ENCODE results near the gene ATIC.

ATIC gene

DNA sequence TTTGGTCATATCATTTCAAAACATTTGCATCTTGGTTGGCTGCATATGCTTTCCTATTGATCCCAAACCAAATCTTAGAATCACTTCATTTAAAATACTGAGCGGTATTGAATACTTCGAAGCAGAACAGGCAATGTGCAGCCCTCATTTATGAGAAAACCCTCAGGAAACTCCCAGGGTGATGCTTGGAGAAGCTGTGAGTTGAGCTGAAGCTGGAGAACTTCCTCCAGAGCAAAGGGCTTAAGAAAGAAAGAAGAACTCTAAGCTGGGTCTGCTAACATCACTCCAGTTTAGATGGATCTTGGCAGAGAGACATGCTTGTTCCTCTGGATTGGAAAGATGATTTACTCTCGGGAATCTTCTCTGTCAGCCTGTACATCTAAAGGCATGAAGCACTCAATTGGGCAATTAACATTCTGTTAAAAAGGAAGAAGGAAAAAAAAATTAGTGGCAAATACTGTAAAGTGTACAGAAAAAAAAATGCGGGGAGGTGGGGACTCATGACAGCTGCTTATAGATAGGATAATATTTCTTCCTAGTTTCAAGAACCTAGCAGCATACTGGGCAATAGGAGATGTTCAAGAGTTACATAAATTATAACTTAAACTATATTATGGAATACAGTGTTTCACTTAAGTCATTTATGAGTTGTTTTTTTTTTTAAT, 49.5 kb downstream of the ATIC start:
- Mint-ChIP-seq H3K9me3 (peaks cover 2% of the 10 kb centered on the region), H3K36me3 (ENCODE audit: low read depth) (peaks cover 47% of the 10 kb centered on the region), H3K4me3 (no peak overlapping the region), H3K27me3 (no peaks in the 10 kb centered on the region), H3K4me1 (no peaks in the 10 kb centered on the region), H3K27ac (no peak overlapping the region)
- DNase-seq (no peak), ATAC-seq (no peak)

DNA sequence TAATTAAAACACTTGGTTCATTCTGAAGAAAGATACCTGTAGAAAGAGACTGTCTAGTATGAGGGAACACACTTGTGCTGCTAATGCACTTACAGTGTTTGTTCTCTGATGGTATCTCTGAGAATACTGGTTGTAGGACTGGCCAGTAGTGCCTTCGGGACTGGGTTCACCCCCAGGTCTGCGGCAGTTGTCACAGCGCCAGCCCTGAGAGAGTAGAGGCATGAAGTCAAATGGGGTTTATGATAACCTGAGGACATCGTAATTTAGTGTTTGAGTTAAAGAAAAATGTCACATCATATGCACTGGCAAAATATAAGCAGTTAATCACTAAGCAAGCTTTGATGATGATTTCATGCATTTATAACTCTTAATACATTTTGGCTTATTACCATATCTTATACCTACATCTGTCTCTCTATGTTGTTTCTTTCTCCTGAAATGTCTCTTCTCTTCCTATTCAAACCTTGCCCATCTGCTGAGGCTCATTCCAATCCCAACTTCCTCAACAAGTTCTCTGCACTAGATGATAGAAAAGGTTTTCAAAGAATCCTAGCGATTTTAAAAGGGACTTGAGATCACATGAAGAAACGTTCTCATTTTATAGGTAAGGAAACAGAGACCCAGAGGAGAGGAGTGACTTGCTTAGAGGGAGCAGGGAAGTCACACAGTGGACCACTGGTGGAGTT, 50.2 kb downstream of the ATIC start:
- peaks cover 44% of the 10 kb centered on the region for H3K36me3 Mint-ChIP-seq (ENCODE audit: low read depth)

DNA sequence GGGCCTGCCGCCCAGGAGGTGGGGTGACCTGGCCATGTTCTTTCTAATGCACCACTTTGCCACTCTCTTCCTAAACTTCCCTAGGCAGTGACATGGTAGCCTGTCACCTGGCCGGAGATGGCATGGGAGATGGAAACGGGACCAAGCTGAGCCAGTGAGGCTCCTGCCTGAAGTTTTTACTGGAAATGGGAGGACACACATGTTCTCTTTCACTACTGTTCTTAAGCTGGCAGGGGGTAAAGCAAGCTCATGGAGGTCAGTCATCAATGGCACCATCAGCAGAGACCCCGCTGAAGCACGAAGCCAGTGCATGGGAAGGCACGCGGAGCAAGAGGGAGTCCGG, 50.7 kb downstream of the ATIC start:
- no peak for ATAC-seq
- H3K27ac Mint-ChIP-seq: no peak overlapping the region
- no peaks in the 10 kb centered on the region for H3K4me1 Mint-ChIP-seq
- no peak for DNase-seq
- no peaks in the 10 kb centered on the region for H3K27me3 Mint-ChIP-seq
- H3K36me3 Mint-ChIP-seq (ENCODE audit: low read depth): peaks cover 46% of the 10 kb centered on the region
- H3K9me3 Mint-ChIP-seq: peaks cover 2% of the 10 kb centered on the region
- no peak overlapping the region for H3K4me3 Mint-ChIP-seq

More for the DNA sequence above, 50.2 kb downstream of the ATIC start:
- ATAC-seq (no peak), DNase-seq (no peak)
- no peak overlapping the region for H3K27ac Mint-ChIP-seq
- no peaks in the 10 kb centered on the region for H3K27me3 Mint-ChIP-seq
- peaks cover 2% of the 10 kb centered on the region for H3K9me3 Mint-ChIP-seq
- no peaks in the 10 kb centered on the region for H3K4me1 Mint-ChIP-seq
- no peak overlapping the region for H3K4me3 Mint-ChIP-seq

DNA sequence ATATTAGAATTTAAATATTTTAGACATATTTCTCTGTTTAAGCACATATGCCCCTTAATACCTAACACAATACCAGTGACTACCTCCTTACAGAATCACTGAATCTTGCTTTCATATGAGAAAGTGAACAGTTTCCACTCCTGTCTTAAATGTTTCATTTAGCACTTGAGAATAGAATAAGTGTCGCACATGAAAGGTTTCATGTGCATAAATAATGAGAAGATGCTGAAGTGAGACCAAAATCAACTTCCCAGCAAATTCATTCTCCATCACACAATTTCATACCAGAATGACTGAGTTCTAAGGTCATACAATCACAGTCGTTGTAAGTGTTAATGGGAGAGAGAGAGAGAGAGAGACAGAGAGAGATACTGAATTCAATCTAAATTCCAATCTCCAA, 51.2 kb downstream of the ATIC start:
- H3K36me3 Mint-ChIP-seq (ENCODE audit: low read depth): peaks cover 50% of the 10 kb centered on the region
- no peak overlapping the region for H3K4me3 Mint-ChIP-seq
- H3K27me3 Mint-ChIP-seq: no peaks in the 10 kb centered on the region
- ATAC-seq (no peak), DNase-seq (no peak)
- H3K27ac Mint-ChIP-seq: no peak overlapping the region
- no peaks in the 10 kb centered on the region for H3K4me1 Mint-ChIP-seq
- H3K9me3 Mint-ChIP-seq: peaks cover 2% of the 10 kb centered on the region

DNA sequence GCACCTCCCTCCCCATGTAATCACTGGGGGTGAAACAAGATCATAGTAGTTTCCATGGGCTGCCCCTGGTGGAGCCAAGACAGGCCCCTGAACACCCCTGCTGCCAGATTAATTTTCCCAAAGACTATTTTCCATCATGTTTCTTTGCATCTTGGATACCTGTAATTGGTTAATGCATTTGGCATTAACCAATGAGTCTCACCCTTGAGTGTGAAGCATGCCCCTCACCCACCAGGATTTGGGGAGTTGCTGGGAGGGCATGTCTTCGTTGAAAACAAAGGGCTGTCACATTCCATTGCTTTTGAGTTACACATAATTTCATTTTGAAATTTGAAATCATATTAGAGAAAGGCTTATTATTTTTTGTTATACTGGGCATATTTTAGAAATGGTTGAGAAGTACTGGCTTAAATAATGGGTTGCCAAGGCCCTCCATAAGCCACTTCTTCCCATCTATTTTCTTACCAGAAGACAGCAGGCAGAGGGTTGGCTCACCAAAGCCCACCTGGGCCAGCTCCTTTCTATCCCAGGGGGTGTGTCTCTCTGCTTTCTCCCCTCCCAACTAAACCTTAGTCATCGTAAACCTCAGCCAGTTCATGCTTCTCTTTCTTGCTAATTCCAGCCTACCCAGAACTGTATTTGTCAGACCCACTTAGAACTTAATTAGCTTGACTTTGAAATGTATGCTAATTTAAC, 51.8 kb downstream of the ATIC start:
- H3K36me3 Mint-ChIP-seq (ENCODE audit: low read depth): peaks cover 52% of the 10 kb centered on the region
- H3K4me1 Mint-ChIP-seq: no peaks in the 10 kb centered on the region
- H3K27ac Mint-ChIP-seq: no peak overlapping the region
- H3K27me3 Mint-ChIP-seq: no peaks in the 10 kb centered on the region
- peaks cover 2% of the 10 kb centered on the region for H3K9me3 Mint-ChIP-seq
- ATAC-seq: no peak
- DNase-seq: no peak
- no peak overlapping the region for H3K4me3 Mint-ChIP-seq

DNA sequence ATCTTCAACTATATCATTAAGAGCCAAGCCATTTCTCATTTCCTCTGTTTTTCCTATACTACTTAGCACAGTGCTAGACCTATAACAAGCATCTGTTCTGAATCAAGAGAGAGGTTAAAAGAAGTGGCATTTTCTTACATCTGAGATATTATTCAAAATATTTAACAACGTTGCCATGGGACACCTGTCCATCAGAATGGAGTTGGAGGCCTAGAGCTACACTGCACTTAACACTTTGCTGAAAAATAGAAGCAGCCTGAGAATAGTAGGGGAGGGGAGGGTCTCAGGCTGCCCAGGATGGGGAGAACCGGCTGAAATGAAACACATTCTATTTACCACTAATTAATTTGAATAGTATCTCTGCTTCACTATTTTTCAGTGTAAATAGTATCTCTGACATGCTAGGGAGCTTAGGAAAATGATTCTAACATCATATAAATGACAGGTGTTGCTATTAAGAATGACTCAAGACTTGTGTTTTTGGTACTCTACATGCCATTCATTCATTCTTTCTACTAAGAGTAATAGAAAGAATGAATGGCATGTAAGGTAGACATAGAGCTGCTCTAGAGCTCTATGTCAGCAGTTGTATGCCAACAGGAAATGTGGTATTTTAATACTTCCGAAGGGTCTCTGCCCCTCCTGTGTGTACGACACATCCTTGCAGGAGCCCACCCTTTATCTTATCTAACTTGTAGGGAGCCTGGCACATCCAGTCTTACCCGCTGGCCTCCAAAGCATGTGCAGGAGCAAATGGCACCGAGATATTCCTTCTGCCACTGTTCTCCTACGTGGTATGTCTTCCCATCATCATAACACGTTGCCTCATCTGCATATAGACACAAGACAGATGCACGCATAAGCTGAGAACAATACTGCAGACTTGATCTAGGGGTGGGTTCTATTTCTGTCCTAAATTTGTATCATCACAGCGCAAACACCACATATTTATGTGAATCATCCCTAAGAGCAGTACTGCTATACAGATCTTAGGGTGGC, 52.6 kb downstream of the ATIC start:
- no peak for ATAC-seq

DNA sequence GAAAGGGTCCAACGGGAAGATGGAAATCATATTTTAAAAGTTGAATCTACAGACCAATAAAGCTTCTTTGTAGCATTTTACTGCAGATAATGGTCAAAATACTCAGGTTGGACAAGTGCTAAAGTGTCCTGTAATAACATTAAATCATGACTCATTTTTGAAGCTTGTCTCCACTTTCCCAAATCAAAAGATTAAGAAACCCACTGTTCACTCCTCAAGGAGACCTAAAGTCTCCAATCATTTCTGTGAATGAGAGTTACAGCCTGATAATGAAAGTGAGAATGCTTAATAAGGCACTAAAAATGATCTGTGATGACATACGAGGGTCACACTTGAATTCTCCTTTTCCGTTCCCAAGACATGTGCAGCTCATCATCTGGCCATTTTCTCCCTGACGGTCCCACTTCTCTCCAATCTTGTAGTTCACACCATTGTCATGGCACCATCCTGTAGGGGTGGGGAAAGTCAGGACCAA, 53.4 kb downstream of the ATIC start:
- Mint-ChIP-seq H3K4me3 (no peak overlapping the region), H3K4me1 (no peaks in the 10 kb centered on the region), H3K9me3 (peaks cover 4% of the 10 kb centered on the region), H3K27ac (no peak overlapping the region), H3K36me3 (ENCODE audit: low read depth) (peaks cover 57% of the 10 kb centered on the region), H3K27me3 (no peaks in the 10 kb centered on the region)
- DNase-seq (no peak), ATAC-seq (no peak)

More for the DNA sequence above, 52.6 kb downstream of the ATIC start:
- peaks cover 2% of the 10 kb centered on the region for H3K9me3 Mint-ChIP-seq
- no peak for DNase-seq
- no peak overlapping the region for H3K27ac Mint-ChIP-seq
- no peak overlapping the region for H3K4me3 Mint-ChIP-seq
- peaks cover 55% of the 10 kb centered on the region for H3K36me3 Mint-ChIP-seq (ENCODE audit: low read depth)
- H3K4me1 Mint-ChIP-seq: no peaks in the 10 kb centered on the region
- H3K27me3 Mint-ChIP-seq: no peaks in the 10 kb centered on the region

DNA sequence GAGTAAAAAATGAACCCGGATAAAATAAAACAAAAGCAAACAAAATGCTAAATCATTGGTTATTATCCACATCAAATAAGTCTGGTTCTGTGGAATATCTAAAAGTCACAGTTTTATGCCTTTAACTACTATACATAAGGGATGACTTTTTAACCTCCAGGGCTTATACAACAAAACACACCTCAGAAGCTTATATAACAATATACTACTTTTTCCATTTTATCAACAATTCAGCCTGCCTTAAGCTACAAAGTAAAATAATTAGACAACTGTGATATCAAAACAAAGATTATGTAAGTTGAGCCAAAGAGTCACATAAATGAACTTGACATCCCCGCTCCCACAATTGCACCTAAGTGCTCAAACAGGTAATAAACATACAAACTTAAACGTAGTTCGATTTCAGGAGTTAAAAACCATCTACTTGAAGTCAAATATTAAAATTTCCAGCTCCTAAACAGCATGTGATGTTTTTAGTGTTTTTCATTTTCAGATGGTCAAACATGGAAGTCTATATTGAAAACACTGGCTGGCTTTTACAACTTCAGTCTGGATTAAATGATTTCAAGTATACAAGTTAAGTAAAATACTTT, 54.7 kb downstream of the ATIC start:
- ATAC-seq (no peak), DNase-seq (no peak)
- H3K36me3 Mint-ChIP-seq (ENCODE audit: low read depth): peaks cover 55% of the 10 kb centered on the region
- H3K9me3 Mint-ChIP-seq: peaks cover 6% of the 10 kb centered on the region
- H3K27ac Mint-ChIP-seq: no peak overlapping the region
- no peaks in the 10 kb centered on the region for H3K27me3 Mint-ChIP-seq
- H3K4me3 Mint-ChIP-seq: no peak overlapping the region
- H3K4me1 Mint-ChIP-seq: no peaks in the 10 kb centered on the region

DNA sequence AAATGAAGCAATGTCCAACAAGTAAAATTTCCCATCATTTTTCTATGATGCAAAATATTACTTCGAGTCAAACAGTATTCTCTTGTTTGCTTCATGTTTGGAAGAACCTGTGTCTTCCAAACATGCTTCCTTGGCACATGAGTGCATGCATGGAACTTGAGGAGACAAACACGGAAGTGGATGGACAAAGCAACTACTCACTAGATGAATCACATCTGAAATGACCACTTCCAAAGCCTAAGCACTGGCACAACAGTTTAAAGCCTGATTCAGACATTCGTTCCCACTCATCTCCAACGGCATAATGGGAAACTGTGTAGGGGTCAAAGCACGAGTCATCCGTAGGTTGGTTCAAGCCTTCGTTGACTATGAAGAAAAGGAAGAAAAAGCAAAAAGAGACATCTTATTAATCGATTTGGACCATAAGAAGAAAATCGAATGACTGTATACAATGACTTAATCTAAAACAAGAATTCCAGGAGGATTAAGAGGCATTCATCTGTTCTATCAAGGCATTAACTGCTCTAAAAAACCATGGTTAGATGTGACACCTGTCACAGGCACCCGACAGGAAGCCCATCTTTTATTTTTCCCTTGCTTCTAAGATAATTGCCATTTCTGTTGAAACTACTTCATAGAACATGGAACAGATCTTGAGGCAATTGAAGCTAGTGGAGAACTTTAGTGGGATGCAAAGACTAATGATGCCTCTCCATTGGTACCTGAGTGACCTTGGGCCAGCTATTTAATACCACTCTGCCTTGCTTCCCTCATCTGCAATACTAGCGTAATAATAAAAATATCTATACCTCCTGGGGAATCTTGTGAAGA, 56.0 kb downstream of the ATIC start:
- H3K4me1 Mint-ChIP-seq: no peaks in the 10 kb centered on the region
- no peak overlapping the region for H3K27ac Mint-ChIP-seq
- H3K9me3 Mint-ChIP-seq: peaks cover 6% of the 10 kb centered on the region
- H3K27me3 Mint-ChIP-seq: no peaks in the 10 kb centered on the region
- H3K4me3 Mint-ChIP-seq: no peak overlapping the region
- no peak for ATAC-seq
- peaks cover 51% of the 10 kb centered on the region for H3K36me3 Mint-ChIP-seq (ENCODE audit: low read depth)
- DNase-seq: no peak

DNA sequence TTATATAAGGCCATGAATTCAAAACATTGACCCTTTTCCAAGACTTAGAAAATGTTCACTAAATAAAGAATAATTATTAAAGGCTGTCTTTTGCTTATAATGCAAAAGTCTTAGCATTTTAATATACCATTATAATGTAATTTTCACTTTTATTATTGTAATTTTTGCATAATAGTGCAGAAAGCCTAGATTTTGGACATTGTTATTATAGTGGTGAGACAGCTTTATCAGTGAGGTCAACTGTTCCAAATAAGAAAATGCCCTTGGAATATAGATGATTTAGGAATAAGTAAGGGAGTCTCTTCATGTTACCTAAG, 56.6 kb downstream of the ATIC start:
- DNase-seq (no peak), ATAC-seq (no peak)
- Mint-ChIP-seq H3K36me3 (ENCODE audit: low read depth) (peaks cover 48% of the 10 kb centered on the region), H3K9me3 (peaks cover 6% of the 10 kb centered on the region), H3K27me3 (no peaks in the 10 kb centered on the region), H3K27ac (no peak overlapping the region), H3K4me1 (no peaks in the 10 kb centered on the region), H3K4me3 (no peak overlapping the region)

DNA sequence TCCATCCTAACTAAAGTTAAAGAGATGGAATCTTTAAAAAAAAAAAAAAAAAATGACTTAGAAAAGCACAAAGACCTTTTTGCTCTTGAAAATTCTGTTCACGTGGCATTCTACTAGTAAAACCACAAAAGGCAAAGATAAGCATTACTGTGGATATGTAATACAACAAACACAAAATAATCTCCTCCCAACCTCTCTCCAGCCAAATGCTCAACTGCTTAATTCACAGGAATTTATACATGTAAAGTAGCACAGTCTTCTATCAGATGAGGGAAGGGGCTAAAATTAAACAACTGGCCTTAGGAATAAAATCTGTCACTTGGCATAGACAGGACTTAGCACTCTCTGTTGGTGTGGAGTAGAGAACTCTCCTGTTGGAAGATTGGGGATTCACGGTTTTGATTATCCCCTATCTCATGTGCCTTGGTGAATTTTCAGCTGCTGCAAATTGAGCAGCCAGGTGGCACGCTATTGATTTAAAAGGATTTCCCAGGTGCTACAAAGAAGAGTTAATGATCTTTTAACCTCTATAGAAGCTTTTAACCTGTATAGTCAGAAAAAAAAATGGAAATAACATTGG, 57.4 kb downstream of the ATIC start:
- ATAC-seq: no peak
- no peaks in the 10 kb centered on the region for H3K4me1 Mint-ChIP-seq

DNA sequence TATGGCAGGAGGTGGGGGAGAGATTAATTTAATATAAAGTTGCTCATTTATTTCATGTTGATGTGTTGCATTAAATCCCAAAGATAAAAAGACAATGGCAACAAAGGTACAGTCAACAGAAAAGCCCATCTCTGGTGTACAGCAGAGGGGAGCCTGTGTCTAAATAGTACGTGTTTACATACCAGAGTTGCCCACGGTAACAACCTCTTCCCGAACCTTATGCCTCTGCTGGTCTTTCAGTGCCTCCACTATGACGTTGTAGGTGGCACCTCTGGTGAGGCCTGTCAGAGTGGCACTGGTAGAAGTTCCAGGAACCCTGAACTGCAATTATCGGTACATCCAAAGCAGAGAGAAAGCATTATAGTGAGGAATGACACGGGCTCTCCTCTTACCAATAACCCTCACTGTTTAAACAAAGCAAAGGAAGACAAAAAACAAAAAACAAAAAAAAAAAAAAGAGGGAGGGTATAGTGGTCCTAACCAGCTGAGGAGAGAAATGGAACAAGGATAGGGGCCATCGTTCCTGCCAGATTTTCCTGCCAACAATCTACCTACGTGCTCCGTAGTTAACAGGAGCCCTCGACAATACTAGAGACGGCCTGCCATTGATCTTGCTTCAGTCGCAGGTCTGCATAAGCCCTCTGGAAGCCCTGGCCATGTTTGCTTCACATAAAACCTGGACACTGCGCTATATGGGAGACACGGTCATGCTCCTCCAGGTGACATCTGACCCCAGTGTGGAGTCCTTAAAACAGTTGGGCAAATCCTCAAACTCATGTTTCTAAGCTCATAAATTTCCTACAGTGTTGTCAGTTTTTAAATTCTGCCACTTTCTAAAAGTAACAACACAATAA, 58.5 kb downstream of the ATIC start:
- Mint-ChIP-seq H3K4me1 (no peaks in the 10 kb centered on the region), H3K4me3 (no peak overlapping the region), H3K27me3 (no peaks in the 10 kb centered on the region), H3K27ac (no peak overlapping the region), H3K9me3 (peaks cover 3% of the 10 kb centered on the region), H3K36me3 (ENCODE audit: low read depth) (peaks cover 43% of the 10 kb centered on the region)
- DNase-seq: no peak
- ATAC-seq: no peak

More for the DNA sequence above, 57.4 kb downstream of the ATIC start:
- peaks cover 6% of the 10 kb centered on the region for H3K9me3 Mint-ChIP-seq
- H3K27ac Mint-ChIP-seq: no peak overlapping the region
- no peak overlapping the region for H3K4me3 Mint-ChIP-seq
- H3K36me3 Mint-ChIP-seq (ENCODE audit: low read depth): peaks cover 47% of the 10 kb centered on the region
- H3K27me3 Mint-ChIP-seq: no peaks in the 10 kb centered on the region
- no peak for DNase-seq

Measured in activated naive CD8-positive, alpha-beta T cell treated with anti-CD3 and anti-CD28 coated beads, Interleukin-2, amount 50 U/mL, for 24 hours (primary cell).